Hepatocyte (in vitro differentiated cells): ENCODE measurements around the gene AKR1E2.

ENCODE experiments used
- EZH2 ChIP-seq: fragments of 200-600 bp; sonication (generic); IDR thresholded peaks from 2 replicates; pipeline ENCODE4 v1.6.1; 2016; ENCODE audit warnings: antibody characterized with exemption, mild to moderate bottlenecking, borderline replicate concordance
- TF ChIP-seq, protein P1 (sequence below): fragments of 200-600 bp; sonication (generic); IDR thresholded peaks from 2 replicates; pipeline ENCODE4 v1.5.1; 2016; ENCODE audit warnings: antibody characterized with exemption, mild to moderate bottlenecking; ENCODE audit not compliant: poor library complexity

DNA sequence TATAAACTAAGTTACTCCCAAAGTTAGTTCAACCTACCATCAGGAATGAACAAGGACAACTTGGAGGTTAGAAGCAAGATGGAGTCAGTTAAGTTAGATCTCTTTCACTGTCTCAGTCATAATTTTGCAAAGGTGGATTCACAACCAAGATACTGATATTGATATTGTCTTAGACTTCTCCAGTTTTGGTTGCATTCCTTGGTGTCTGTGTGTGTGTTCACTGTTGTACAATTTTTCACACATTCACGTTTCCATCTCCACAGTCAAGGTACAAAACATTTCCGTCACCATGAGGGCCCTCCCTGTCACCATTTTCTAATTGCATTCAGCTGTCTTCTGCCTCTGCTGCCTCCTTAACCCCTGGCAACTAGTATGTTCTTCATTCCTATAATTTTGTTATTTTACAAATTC is 41.1 kb downstream of the AKR1E2 start:
- TF ChIP-seq, protein P1, sequence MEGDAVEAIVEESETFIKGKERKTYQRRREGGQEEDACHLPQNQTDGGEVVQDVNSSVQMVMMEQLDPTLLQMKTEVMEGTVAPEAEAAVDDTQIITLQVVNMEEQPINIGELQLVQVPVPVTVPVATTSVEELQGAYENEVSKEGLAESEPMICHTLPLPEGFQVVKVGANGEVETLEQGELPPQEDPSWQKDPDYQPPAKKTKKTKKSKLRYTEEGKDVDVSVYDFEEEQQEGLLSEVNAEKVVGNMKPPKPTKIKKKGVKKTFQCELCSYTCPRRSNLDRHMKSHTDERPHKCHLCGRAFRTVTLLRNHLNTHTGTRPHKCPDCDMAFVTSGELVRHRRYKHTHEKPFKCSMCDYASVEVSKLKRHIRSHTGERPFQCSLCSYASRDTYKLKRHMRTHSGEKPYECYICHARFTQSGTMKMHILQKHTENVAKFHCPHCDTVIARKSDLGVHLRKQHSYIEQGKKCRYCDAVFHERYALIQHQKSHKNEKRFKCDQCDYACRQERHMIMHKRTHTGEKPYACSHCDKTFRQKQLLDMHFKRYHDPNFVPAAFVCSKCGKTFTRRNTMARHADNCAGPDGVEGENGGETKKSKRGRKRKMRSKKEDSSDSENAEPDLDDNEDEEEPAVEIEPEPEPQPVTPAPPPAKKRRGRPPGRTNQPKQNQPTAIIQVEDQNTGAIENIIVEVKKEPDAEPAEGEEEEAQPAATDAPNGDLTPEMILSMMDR: no peak
- no peak for TF ChIP-seq EZH2
